CD14-positive monocyte (primary cell): ENCODE results near the gene CALY. TPM values are rescaled to one million over a fixed set of nuclear protein-coding genes. Genes with fewer than 3 reads are reported as not detected.

Experiments
- DNase-seq, 3 donors: peaks; one replicate each; pipeline ENCODE4 v3.0.0-alpha.2; 2011 to 2022
- H2AFZ ChIP-seq: 2 replicates; pipeline ENCODE4 v1.6.0; 2012; ENCODE audit warnings: mild to moderate bottlenecking, low read depth, low read length, inconsistent platforms; ENCODE audit not compliant: insufficient read depth, poor library complexity, severe bottlenecking
- H3K27ac ChIP-seq, 2 donors: 1 replicate in 1 of 2; 2 replicates in 1 of 2; pipeline ENCODE4 v1.5.1; 2012 to 2013; ENCODE audit warnings: low read length in 2 of 2, control low read depth in 1 of 2, inconsistent platforms in 1 of 2, low read depth in 1 of 2, mild to moderate bottlenecking in 1 of 2
- H3K27me3 ChIP-seq, 2 donors: one replicate each; pipeline versions ENCODE4 v1.6.0 to v1.6.1; 2011 to 2013; ENCODE audit warnings: low read length in 2 of 2; ENCODE audit not compliant: control insufficient read depth in 2 of 2, insufficient read depth in 2 of 2
- H3K36me3 ChIP-seq, 2 donors: replicated peaks in 1 of 2; 1 replicate in 1 of 2; 2 replicates in 1 of 2; pipeline versions ENCODE4 v1.5.1 to v1.6.1; 2012 to 2013; ENCODE audit warnings: low read length in 2 of 2, control low read depth in 1 of 2, inconsistent platforms in 1 of 2, mild to moderate bottlenecking in 1 of 2; ENCODE audit not compliant: insufficient read depth in 2 of 2, control insufficient read depth in 1 of 2
- H3K4me1 ChIP-seq, 2 donors: 1 replicate in 1 of 2; 2 replicates in 1 of 2; pipeline versions ENCODE4 v1.5.1 to v1.6.1; 2012 to 2013; ENCODE audit warnings: low read length in 2 of 2, control low read depth in 1 of 2, inconsistent platforms in 1 of 2, mild to moderate bottlenecking in 1 of 2, moderate library complexity in 1 of 2; ENCODE audit not compliant: insufficient read depth in 2 of 2, control insufficient read depth in 1 of 2
- H3K4me2 ChIP-seq: replicated peaks from 2 replicates; pipeline ENCODE3; 2012; ENCODE audit warnings: low read length, moderate library complexity, mild to moderate bottlenecking; ENCODE audit not compliant: poor library complexity, severe bottlenecking; ENCODE audit errors: extremely low read depth
- H3K4me3 ChIP-seq, 3 experiments: fragments of 200-600 bp in 1 of 3; sonication (generic) in 1 of 3; replicated peaks in 1 of 3; 1 replicate in 2 of 3; 2 replicates in 1 of 3; pipeline ENCODE4 v1.5.1; 2011 to 2013; ENCODE audit warnings: low read length in 3 of 3, mild to moderate bottlenecking in 3 of 3, control low read depth in 2 of 3, low read depth in 2 of 3, inconsistent platforms in 1 of 3, moderate library complexity in 1 of 3
- H3K79me2 ChIP-seq: 2 replicates; pipeline ENCODE4 v1.6.0; 2012; ENCODE audit warnings: mild to moderate bottlenecking, control low read depth, inconsistent platforms, low read length, moderate library complexity; ENCODE audit not compliant: insufficient read depth
- H3K9ac ChIP-seq: 2 replicates; pipeline ENCODE4 v1.6.0; 2017; ENCODE audit warnings: low read length, mild to moderate bottlenecking; ENCODE audit not compliant: insufficient read depth, poor library complexity, severe bottlenecking
- H3K9me3 ChIP-seq, 2 donors: replicated peaks in 1 of 2; 1 replicate in 1 of 2; 2 replicates in 1 of 2; pipeline versions ENCODE4 v1.5.1 to v1.6.1; 2012 to 2013; ENCODE audit warnings: low read length in 2 of 2, control low read depth in 1 of 2; ENCODE audit not compliant: control insufficient read depth in 1 of 2, insufficient read depth in 1 of 2
- H4K20me1 ChIP-seq: 2 replicates; pipeline ENCODE4 v1.6.0; 2012; ENCODE audit warnings: mild to moderate bottlenecking, low read length, control low read depth, moderate library complexity; ENCODE audit not compliant: insufficient read depth
- H3K27ac Mint-ChIP-seq, 7 donors: one replicate each; pipeline ENCODE4 v1.8.0; 2020; ENCODE audit warnings: mild to moderate bottlenecking in 7 of 7, mixed read lengths in 7 of 7, moderate library complexity in 6 of 7, inconsistent platforms in 2 of 7
- H3K27me3 Mint-ChIP-seq, 3 donors: one replicate each; pipeline ENCODE4 v1.8.0; 2021 to 2022; ENCODE audit warnings: low read depth in 3 of 3, mild to moderate bottlenecking in 3 of 3, mixed read lengths in 3 of 3, moderate library complexity in 3 of 3, inconsistent platforms in 1 of 3
- H3K36me3 Mint-ChIP-seq, 2 donors: one replicate each; pipeline ENCODE4 v1.8.0; 2020; ENCODE audit warnings: mixed read lengths in 2 of 2, inconsistent platforms in 1 of 2, mild to moderate bottlenecking in 1 of 2
- H3K4me1 Mint-ChIP-seq: one replicate; pipeline ENCODE4 v1.8.0; 2020; ENCODE audit warnings: mild to moderate bottlenecking, mixed read lengths
- H3K4me3 Mint-ChIP-seq, 2 donors: one replicate each; pipeline ENCODE4 v1.8.0; 2020; ENCODE audit warnings: mild to moderate bottlenecking in 2 of 2, mixed read lengths in 2 of 2, moderate library complexity in 1 of 2
- H3K9me3 Mint-ChIP-seq, 7 donors: one replicate each; pipeline ENCODE4 v1.8.0; 2020 to 2022; ENCODE audit warnings: mixed read lengths in 7 of 7, mild to moderate bottlenecking in 6 of 7, moderate library complexity in 6 of 7, inconsistent platforms in 2 of 7
- WGBS: methylation state at CpG from one replicate; pipeline ENCODE4 v1.1.5; 2013; ENCODE audit warnings: missing lambda C conversion rate; ENCODE audit not compliant: insufficient coverage; 5-methylcytosine and 5-hydroxymethylcytosine counted together
- intact Hi-C, 2 donors: fragments of 100-400 bp; cut with micrococcal nuclease; formaldehyde crosslinking; loops; one replicate each; pipeline versions ENCODE4 v1.15.0 to v1.15.1; 2023
- polyA plus RNA-seq, 3 donors: library from polyadenylated mRNA; depleted of rRNA in 1 of 3; unstranded in 2 of 3; stranded (reverse) in 1 of 3; fragments of 300-500 nt in 2 of 3; fragments of >200 nt in 1 of 3; fragmentation: Illumina TruSeq in 2 of 3; gene quantifications; 1 replicate in 2 of 3; 2 replicates in 1 of 3; pipeline ENCODE4 v1.2.3, GENCODE V29; 2012 to 2021
- TF ChIP-seq, protein P1 (sequence below): fragments of 200-600 bp; IDR thresholded peaks from one replicate; pipeline ENCODE4 v1.8.0; 2022; ENCODE audit warnings: antibody characterized with exemption, mild to moderate bottlenecking

CALY gene
- polyA plus RNA-seq, 3 donors: not detected

DNA sequence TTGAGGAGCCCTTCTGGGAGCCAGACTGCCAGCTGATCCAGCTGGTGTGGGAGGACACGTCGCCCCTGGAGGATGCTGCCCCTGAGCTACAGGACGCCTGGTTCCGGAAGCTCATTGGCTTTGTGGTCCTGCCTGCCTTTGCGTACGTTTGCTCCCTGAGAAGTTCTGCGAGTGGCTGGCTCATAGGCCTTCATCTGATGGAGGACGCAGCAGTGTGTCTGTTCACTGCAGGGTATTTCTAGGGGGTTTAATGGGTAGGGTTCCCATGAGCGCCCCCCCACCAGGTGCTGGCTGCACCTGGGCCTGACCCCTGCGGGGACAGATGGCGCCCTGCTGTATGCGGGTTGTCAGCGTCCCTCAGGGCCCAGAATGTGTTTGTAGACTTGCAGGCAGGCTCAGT is 47.4 kb upstream of the CALY start:
- TF ChIP-seq, protein P1, sequence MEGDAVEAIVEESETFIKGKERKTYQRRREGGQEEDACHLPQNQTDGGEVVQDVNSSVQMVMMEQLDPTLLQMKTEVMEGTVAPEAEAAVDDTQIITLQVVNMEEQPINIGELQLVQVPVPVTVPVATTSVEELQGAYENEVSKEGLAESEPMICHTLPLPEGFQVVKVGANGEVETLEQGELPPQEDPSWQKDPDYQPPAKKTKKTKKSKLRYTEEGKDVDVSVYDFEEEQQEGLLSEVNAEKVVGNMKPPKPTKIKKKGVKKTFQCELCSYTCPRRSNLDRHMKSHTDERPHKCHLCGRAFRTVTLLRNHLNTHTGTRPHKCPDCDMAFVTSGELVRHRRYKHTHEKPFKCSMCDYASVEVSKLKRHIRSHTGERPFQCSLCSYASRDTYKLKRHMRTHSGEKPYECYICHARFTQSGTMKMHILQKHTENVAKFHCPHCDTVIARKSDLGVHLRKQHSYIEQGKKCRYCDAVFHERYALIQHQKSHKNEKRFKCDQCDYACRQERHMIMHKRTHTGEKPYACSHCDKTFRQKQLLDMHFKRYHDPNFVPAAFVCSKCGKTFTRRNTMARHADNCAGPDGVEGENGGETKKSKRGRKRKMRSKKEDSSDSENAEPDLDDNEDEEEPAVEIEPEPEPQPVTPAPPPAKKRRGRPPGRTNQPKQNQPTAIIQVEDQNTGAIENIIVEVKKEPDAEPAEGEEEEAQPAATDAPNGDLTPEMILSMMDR: no peak
- intact Hi-C loops: no loop called here
- WGBS: 92% methylated on average over 13 of the region's 13 CpGs
- Mint-ChIP-seq H3K36me3 (peaks cover 18 to 25% of the 10 kb centered on the region in 2 donors), H3K4me3 (no peak overlapping the region), H3K4me1 (peaks cover 30% of the 10 kb centered on the region), H3K9me3 (peaks cover 0 to 2% (median 0%) of the 10 kb centered on the region in 7 donors), H3K27me3 (peaks cover 6 to 16% (median 9%) of the 10 kb centered on the region in 3 donors), H3K27ac (no peak overlapping the region)
- H3K27me3 ChIP-seq: peaks cover 0 to 4% of the 10 kb centered on the region in 2 donors
- H3K4me2 ChIP-seq: no peak overlapping the region
- DNase-seq: no peak
- H3K9me3 ChIP-seq: no peaks in the 10 kb centered on the region
- H3K4me3 ChIP-seq: no peak overlapping the region
- no peaks in the 10 kb centered on the region for H3K79me2 ChIP-seq
- H3K36me3 ChIP-seq: no peaks in the 10 kb centered on the region
- no peaks in the 10 kb centered on the region for H4K20me1 ChIP-seq
- no peak overlapping the region for H3K9ac ChIP-seq
- no peak overlapping the region for H2AFZ ChIP-seq
- no peak overlapping the region for H3K27ac ChIP-seq
- peaks cover 29 to 35% of the 10 kb centered on the region in 2 donors for H3K4me1 ChIP-seq

- Histone ChIP-seq H3K36me3 (no peaks in the 10 kb centered on the region), H3K4me2 (no peak overlapping the region), H3K4me1 (peaks cover 24 to 33% of the 10 kb centered on the region in 2 donors), H4K20me1 (no peaks in the 10 kb centered on the region), H3K4me3 (no peak overlapping the region), H3K9me3 (no peaks in the 10 kb centered on the region), H3K27ac (no peak overlapping the region), H3K27me3 (peaks cover 0 to 4% of the 10 kb centered on the region in 2 donors), H2AFZ (no peak overlapping the region), H3K79me2 (no peaks in the 10 kb centered on the region), H3K9ac (no peak overlapping the region)
- 92% methylated on average over 2 of the region's 4 CpGs for WGBS
- Mint-ChIP-seq H3K36me3 (peaks cover 18 to 25% of the 10 kb centered on the region in 2 donors), H3K27me3 (peaks cover 6 to 16% (median 9%) of the 10 kb centered on the region in 3 donors), H3K27ac (peak overlapping the region in 1 of 7 donors; percentile 41), H3K9me3 (peaks cover 0 to 2% (median 0%) of the 10 kb centered on the region in 7 donors), H3K4me1 (peaks cover 25% of the 10 kb centered on the region), H3K4me3 (no peak overlapping the region)
- no peak for DNase-seq
- intact Hi-C loops: no loop called here
- TF ChIP-seq, protein P1: no peak
Observed at GRCh38 chr10:133383551-133383950, 46.9 kb upstream of the CALY start.
